NCI-H446 (cell line): ENCODE results near the gene OR51A7.
"Not testable (repeated sequence)": the region's sequence is repeated elsewhere in the genome, so short reads cannot be mapped to it uniquely, and the experiment has no call there.

Source experiments
- DNase-seq, 2 experiments: peaks; one replicate each; lab custom pipeline; 2025; lab: John Stamatoyannopoulos, UW

Gene OR51A7

GRCh38 chr11:4903484-4903883 is at the start of gene OR51A7:
TSS of gene OR51A7 (plus strand) at chr11:4903783. CDS start at chr11:4907370, 3,587 bp downstream.
- no peak for DNase-seq

DNA sequence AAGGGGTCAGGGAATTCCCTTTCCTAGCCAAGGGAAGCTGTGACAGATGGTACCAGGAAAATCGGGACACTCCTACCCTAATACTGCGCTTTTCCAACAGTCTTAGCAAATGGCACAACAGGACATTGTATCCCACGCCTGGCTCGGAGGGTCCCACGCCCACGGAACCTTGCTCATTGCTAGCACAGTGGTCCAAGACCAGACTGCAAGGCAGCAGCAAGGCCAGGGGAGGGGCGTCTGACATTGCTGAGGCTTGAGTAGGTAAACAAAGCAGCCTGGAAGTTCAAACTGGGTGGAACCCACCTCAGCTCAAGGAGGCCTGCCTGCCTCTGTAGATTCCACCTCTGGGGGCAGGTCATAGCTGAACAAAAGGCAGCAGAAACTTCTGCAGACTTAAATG is 49.3 kb upstream of the OR51A7 start:
- DNase-seq = not testable (repeated sequence)

DNA sequence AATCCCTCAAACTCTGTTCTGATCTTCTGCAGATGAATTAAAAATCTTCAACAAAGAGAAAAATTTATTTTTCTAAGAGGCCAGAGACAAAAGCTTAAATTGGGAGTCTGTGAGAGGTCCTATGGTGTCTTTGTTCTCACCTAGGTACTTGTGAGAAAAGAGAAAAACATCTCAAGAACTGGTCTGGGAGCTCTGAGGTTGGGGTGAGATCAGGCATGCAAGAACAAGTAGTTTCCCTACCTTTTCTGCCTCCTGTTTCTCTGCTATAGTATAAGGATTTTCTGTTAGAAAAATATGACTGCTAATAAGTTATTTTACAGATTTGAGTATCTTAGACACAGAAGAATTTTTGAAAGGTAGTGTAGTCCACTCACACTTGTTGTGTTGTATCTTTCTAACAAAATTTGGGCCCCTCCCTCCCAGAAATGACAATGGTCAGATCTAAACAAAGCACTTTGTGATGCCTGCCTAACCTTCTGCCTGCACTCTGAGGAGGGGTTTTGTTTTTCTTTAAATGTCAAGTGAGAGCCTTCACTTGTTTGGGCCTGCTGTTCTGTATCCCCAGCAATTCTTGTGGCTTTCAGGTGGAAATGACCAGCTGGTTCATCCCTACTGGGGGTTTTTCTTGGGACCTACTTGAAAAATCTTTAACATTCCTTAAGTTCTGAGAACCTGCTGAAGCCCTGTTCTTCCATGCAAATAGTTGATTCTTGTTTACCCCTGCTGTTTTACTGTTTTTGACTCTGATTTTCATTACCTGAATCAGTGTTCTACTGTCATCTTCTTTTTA is 40.9 kb upstream of the OR51A7 start:
- no peak for DNase-seq

DNA sequence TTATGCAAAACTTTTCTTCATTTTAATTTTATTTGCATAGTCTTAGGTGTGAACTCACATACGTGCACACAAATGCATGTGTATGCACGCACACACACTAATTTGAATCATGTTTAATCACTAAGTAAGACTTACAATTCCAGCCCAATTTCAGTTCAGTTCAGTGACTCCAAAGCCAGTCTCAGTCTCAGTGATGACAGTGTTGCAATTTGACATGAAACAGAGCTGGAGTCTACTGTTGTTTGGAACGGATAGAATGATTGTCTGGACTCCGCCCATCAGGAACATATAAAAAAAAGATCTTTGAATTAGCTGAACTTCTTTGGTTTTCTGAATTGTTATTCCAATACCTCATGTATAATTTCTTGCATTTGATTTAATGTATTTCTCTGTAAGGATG is 39.7 kb upstream of the OR51A7 start:
- DNase-seq = no peak

GRCh38 chr11:4865855-4866254 is 37.7 kb upstream of the OR51A7 start:
- no peak for DNase-seq

DNA sequence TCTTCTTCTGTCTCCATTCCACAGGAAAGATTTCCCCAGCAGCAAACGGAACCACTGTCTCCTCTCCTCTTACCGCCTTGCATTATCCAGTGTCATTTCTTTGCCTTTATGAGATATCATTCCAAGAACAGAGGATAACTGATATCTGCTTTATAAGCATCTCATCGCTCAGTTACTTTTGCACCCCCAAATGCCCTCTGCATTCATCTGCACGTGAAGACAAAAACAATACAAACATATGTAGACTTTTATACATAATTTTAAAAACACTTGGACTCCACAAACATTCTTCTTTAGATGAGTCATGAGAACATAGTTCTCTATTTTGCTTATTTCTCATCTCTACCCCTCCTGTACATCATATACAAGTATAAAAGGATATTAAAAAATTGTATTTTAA is 22.4 kb upstream of the OR51A7 start:
- no peak for DNase-seq

GRCh38 chr11:4881860-4882500 is 21.6 kb upstream of the OR51A7 start, which contains the start of gene OR51T1:
TSS of gene OR51T1 (plus strand) at chr11:4881900. CDS start at chr11:4881900, 0 bp downstream.
- no peak for DNase-seq

DNA sequence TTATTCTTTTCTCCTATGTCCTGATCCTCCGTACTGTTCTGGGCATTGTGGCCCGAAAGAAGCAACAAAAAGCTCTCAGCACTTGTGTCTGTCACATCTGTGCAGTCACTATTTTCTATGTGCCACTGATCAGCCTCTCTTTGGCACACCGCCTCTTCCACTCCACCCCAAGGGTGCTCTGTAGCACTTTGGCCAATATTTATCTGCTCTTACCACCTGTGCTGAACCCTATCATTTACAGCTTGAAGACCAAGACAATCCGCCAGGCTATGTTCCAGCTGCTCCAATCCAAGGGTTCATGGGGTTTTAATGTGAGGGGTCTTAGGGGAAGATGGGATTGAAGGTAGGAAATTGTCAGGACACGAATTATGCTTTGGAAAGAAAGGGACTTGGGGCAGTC is 21.0 kb upstream of the OR51A7 start:
- DNase-seq = no peak

DNA sequence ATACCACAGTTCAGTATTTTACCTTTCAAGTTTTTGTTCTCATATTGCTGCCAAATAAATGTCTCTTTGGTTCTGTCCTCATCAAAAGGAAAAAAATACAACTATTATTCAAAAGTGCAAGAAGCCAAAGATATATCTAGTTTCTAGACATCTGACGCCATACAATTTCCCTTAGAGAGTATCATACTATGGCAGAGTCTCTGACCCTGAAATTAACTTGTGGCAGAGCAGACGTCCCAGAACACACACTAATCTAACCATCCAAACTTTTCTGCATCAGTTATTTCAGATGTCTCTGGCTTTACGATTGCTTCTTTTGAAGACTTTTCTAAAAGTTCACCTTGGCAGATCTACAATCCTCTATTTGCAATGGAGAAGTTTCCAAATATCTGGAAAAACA is 19.2 kb upstream of the OR51A7 start:
- no peak for DNase-seq

DNA sequence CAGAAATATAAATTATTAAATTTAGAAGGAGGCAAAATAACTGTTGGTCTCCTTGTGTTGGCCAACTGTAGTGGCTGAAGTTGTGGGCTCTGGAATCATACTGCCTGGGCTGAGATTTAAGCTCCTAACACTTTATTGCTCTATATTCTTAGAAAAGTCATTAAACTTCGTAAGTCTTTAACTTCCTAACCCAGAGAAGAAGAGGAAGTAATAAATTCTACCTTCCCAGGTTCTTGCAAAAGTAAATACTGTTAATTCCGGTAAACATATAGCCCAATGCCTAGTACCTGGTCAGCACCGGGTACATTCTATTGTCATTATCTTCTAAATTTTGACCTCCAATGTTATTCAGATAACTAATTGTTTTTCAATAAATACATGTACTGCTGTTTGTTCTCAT is 17.4 kb upstream of the OR51A7 start:
- no peak for DNase-seq

- no peak for DNase-seq
Observed at GRCh38 chr11:4887591-4887990, 16.0 kb upstream of the OR51A7 start.

- DNase-seq = no peak
Observed at GRCh38 chr11:4890279-4890678, 13.3 kb upstream of the OR51A7 start.

DNA sequence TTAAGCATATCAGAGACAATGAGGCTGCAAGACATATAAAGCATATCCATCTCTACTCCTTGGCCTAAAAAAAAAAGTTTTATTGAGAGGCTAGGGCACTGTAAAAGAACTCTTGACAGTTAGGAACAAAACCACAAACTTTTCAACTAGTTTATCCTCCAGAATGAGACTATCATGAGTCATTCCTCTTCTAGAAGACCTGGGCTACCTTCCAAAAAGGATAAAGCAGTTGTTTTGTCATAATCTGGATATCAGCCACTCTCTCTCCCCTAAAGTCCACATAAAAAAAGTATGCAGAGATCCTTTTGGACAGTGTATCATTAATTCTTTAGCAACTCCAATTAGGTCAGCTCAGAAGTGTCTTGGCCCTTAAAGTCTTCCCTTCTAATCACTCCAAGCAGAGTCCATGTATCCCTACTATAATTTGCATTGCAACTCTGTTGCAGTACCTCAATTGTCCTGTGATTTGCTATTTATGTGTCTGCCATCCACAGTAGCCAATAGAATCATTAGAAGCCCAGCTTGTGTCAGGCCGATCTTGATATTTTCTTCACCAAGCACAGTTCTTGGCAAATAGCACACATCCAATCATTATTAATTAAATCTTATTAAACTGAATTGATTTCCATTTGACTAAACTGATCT is 11.5 kb upstream of the OR51A7 start:
- DNase-seq = no peak

DNA sequence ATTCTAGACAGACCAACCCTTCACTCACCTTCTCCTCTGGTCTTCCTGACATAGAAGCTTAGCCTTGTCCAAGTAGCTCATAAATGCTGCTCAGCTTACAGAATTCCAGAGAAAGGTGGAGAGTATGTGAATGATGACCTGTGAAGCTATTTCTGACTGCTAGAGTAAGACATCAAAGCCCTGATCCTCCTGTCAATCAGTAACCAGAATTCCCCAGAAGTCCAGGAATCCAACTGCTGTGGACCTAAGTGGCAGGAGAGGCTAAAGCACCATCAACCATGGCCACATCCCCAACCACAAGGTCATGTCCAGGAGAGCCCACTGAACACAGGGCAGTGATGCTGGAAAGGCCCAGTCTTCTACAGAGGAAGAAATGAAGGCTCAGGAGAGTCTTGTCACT is 13.0 kb downstream of the OR51A7 start:
- no peak for DNase-seq

DNA sequence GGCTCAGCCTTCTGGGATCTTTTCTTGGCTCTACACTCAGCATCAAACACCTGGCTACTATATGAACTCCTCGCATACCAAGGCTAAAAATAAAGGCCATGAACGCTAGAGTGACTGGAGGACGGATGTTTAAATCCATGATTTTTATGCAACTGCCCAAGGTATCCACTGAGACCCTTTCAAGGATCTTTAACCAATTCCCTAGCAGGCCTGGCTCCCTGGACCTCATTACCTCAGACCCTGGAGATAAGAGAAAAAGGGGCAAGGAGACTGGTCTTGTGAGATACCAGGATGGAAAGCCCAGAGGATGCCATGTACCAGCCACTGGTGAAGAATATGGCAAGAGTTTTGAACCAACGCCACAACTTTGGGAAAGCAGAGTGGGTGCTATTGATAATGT is 15.7 kb downstream of the OR51A7 start, which contains the start of gene OR51G2:
Gene OR51G2, minus strand, starts transcription at position 101 of the 400 bp plus-strand sequence. CDS start 3,687 bp downstream, outside the sequence.
- no peak for DNase-seq

- no peak for DNase-seq
Observed at GRCh38 chr11:4921796-4922195, 18.2 kb downstream of the OR51A7 start.

DNA sequence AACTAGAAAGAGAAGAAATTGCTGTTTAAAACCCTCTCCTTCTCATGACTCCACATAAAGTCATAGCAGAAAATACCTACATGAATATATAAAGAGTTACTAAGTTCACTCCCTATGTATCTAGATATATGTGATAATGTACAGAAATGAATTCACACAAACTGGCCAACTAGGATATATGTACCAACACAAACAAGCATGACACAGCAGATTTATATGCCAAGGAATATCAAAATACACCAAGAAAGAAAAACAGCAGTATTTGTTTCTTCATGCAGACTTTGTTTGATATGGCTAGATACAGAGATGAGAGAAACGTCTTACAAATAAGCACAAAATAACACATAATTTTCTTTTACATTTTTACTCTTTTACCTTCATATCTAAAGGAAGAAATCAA is 18.7 kb downstream of the OR51A7 start:
- DNase-seq = no peak

- DNase-seq = no peak
Observed at GRCh38 chr11:4924239-4924638, 20.7 kb downstream of the OR51A7 start, which contains the start of gene OR51G1. TSS of gene OR51G1 (minus strand) at chr11:4924339. CDS start at chr11:4924339, 0 bp downstream.

DNA sequence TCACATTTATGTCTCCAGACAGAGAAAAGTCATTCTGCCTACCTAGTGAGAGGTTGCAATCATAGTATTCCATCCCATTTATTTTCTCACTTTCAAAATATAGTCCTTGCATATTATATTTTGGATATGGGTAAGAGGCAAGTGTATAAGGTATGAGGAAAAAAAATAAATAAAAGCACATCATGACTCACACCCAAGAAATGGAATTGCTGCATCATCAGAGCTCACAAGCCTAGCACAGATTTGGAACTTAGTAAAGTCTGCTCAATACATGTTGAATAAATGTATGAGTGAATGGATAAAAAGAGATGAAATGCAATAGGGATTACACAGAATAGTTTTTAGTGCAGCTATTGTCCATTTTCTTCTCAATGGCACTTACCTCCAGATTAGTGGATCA is 23.0 kb downstream of the OR51A7 start:
- no peak for DNase-seq

DNA sequence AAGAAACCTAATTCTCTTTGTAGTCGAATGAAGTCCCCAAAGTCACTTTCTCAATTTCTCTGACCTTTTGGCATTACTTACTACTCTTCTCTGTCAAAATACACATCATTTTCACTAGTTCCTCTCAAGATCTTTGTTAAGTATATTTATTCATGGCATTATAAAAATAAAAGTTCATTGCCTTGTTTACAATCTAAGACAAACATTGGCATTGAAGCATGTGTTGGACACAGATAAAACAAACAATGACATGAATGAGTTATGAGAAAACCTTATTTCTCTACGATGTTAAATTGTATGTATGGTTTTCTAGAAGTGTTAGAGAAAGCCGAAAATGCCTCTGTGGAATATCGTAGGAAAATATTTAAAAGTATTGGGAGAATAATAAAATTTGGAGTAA is 29.2 kb downstream of the OR51A7 start:
- DNase-seq = no peak

DNA sequence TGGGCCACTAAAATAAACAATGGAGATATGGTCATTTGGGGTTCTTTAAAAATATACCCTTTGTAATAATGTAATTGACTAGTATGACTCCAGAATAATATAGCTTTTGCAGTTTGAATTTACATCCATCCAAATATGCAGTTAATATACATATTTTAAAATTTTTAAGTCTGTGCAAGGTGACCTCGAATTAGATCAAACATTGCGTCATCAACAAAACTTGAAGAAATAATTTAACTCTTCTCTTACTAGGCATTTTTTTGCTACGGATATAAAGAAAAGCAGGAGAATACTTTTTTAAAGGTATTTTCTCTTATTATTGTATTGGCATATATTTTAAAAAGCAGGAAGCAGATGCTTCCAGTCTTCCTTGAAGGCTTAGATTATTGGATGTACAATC is 33.2 kb downstream of the OR51A7 start:
- DNase-seq = no peak

- DNase-seq = no peak
Observed at GRCh38 chr11:4947505-4947904, 43.9 kb downstream of the OR51A7 start, which contains the start of gene OR51A4. TSS of gene OR51A4 (minus strand) at chr11:4947605. CDS start at chr11:4947100, 505 bp downstream.

- not testable (repeated sequence) for DNase-seq
Observed at GRCh38 chr11:4955613-4956012, 52.0 kb downstream of the OR51A7 start, which contains the start of gene OR51A2. TSS of gene OR51A2 (minus strand) at chr11:4955713. CDS start at chr11:4955713, 0 bp downstream.
